VCaP (cell line): Measurements from ENCODE around the gene HSFX1.
"Not testable (repeated sequence)": the region's sequence is repeated elsewhere in the genome, so short reads cannot be mapped to it uniquely, and the experiment has no call there.

Experiments used
- H3K27ac ChIP-seq: fragments of 450-650 bp; 2 replicates; pipeline ENCODE4 v1.5.1; 2017
- TF ChIP-seq, protein P1 (sequence below): fragments of 450-650 bp; conservative IDR thresholded peaks from 2 replicates; pipeline ENCODE4 v1.5.1; 2017; ENCODE audit warnings: mild to moderate bottlenecking, moderate library complexity

HSFX1 gene

DNA sequence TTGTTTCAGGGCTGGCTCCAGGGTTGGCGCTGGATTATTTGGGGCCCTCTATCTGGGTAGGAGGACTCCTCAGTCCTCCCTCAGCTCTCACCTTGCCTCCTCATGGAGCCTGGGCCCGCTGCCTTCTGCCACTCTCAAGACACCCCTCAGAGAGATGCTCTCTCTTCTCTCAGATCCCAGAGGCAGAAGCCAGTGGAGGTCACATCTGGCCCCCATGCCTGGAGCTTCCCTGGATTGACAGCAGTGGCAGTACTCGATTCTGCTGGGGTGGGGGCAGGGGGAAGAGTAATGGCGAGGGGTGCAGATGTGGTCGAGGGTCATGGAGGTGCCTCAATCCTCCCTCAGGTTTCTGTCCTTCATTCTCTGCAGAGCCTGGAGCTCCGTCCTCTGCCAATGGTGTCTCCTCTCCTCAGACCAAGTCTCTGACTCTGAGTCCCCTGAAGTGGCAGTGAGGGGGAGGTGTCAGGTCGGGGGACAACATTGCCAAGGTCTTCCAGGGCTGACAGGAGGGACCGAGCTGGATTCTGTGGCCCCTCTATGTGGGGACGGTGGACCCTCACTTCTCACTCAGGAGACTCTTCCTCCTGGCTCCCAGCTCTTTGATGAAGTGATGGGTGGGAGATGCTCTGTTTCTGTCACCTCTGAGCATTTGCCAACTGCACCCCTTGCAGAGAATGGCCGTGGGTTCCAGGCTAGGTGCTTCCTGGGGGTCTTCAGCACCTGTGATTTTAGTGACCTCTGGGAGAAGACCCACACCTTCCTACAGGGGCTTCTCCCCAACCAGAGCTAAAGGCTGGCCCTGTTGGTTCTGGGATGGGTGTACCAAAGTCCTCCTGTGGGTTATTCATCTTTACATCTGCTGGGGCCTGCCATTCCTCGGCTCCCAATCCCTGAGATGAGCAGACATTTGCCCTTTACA lies 10.9 kb upstream of the HSFX1 start:
- TF ChIP-seq, protein P1, sequence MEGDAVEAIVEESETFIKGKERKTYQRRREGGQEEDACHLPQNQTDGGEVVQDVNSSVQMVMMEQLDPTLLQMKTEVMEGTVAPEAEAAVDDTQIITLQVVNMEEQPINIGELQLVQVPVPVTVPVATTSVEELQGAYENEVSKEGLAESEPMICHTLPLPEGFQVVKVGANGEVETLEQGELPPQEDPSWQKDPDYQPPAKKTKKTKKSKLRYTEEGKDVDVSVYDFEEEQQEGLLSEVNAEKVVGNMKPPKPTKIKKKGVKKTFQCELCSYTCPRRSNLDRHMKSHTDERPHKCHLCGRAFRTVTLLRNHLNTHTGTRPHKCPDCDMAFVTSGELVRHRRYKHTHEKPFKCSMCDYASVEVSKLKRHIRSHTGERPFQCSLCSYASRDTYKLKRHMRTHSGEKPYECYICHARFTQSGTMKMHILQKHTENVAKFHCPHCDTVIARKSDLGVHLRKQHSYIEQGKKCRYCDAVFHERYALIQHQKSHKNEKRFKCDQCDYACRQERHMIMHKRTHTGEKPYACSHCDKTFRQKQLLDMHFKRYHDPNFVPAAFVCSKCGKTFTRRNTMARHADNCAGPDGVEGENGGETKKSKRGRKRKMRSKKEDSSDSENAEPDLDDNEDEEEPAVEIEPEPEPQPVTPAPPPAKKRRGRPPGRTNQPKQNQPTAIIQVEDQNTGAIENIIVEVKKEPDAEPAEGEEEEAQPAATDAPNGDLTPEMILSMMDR: no peak
- H3K27ac ChIP-seq: no peak overlapping the region

DNA sequence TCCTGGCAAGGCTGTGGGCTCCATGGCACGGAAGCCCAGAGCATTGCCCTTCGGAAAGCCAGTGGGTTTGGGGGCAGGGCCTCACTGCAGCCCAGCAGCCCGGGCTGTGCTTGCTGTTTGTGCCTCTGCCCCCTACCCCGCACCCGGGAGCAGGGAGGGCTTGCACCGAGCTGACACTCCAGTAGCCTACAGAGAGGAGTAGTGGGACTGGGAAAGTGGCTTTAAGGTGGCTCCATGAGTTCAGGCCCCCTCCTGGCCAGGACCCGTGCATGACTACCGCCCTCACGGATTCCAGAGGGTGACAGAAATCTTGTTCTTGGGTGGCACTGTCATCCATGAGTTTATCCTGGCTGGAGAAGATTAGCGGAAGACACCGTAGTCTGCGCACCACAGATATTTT lies 3.5 kb upstream of the HSFX1 start:
- H3K27ac ChIP-seq: not testable (repeated sequence)

DNA sequence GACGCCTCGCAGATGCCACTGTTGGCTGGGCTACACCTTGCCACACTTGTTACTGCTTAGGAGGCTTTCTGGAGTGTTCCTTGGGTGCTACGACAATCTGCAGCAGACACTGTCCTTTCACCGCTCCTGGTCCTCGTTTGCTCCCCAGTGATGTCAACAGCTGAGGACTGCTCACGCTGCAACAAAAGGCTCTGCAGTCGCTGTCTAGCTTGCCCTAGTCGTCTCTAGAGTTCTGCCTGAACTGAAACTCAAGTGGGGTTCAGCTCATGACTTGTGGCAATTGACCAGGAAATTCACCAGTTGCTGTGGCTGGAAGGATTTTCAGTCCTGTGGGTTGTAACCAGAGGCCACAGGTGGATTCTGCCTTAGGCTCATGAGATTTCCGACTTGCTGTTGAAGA lies 842 bp upstream of the HSFX1 start:
- H3K27ac ChIP-seq: not testable (repeated sequence)

- H3K27ac ChIP-seq: not testable (repeated sequence)
These were observed 4.1 kb downstream of the HSFX1 start for GRCh38 chrX:149777999-149778398.

GRCh38 chrX:149781727-149782126 lies 7.9 kb downstream of the HSFX1 start, which contains the start of gene MAGEA9:
MAGEA9 (plus strand) TSS chrX:149781930; CDS start chrX:149786211, 4,281 bp downstream.
- not testable (repeated sequence) for H3K27ac ChIP-seq

DNA sequence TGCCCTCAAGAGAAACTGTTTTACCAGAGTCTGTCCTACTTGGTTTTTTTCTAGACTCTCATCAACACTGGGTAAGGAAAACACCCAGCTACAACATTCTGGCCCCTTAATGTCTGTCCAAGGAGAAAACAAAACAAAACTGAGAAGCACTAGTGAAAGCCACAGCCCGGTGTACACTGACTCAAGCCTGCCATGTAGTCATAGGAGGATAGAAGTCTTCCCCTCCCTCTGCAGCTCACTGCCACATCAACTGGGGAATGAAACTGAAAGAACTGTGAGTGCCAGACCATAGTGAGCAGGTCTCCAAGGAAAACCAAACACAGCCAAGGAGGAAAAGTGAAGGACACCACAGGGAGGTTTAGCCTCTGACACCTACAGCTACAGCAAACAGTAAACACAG lies 21.7 kb downstream of the HSFX1 start:
- not testable (repeated sequence) for H3K27ac ChIP-seq

DNA sequence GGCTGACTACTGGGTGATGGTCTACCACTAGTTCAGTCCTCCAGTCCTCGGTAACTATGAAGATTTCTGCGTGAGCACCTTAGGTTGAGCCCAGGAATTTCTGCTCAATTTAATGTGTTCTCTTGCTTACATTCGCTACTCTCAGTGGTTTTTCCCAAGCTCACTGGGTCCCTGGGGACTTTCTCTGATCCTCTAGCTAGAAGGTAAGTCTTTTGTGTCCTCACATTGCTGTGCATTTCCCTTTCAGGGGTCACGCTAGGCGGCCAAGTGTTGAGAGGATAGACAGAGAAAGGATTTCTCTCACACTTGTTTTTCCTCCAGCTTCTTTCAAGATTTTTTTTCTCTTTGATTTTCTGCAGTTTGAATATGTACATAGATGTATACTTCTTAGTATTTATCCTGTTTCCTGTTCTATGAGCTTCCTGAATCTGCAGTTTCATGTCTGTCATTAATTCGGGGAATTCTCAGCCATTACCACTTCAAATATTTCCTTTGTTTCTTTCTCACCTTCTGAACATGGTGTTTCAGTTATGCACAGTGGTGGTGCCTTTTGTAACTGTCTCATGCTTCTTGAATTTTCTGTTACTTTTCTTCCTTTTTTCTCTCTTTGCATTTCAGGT lies 25.3 kb downstream of the HSFX1 start:
- peak overlapping the region; percentile 70 for H3K27ac ChIP-seq
- TF ChIP-seq, protein P1: no peak

DNA sequence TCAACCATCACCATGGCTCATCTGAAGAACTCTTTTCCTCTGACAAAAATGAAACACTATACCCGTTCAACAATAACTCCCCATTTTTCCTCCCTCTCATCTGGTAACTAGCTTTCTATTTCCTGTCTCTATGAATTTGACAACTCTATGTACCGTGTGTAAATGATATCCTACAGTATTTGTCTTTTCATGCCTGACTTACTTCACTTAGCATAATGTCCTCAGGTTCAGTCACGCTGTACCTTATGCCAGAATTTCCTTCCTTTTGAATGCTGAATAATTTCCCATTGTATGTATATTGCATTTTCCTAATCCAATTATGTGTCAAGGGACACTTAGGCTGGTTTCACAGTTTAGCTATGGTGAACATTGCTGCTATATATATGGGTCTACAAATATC lies 26.1 kb downstream of the HSFX1 start:
- peak overlapping the region; percentile 70 for H3K27ac ChIP-seq
- TF ChIP-seq, protein P1: no peak

DNA sequence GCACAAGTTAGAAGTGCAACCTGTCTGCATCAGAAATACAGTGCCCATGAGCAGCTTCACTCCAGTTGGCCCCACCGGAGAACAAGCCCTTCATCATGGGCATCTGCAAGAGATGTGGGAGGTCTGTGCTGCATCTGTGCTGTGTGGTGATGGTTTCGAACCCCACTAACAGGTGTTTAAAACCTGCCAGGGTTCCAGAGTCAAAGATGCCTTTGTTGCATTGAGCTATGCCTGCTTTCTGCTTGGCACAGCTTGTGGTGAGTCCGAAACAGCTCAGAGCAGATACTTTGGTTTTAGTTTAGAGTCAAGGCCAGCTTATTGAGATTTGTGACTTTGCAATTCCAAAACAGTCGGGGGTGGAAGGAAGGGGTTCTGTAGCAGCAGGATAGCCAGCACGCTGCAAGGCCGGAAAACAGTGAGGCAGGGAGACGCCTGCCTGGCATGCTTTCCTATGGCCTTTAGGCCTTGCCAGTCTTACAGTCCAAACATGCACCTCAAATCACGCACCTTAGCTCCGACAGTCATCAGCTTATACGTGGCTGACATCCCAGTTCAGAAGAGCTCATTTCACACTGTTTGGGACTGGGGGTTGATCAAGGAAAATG lies 29.7 kb downstream of the HSFX1 start:
- TF ChIP-seq, protein P1: no peak
- no peak overlapping the region for H3K27ac ChIP-seq

DNA sequence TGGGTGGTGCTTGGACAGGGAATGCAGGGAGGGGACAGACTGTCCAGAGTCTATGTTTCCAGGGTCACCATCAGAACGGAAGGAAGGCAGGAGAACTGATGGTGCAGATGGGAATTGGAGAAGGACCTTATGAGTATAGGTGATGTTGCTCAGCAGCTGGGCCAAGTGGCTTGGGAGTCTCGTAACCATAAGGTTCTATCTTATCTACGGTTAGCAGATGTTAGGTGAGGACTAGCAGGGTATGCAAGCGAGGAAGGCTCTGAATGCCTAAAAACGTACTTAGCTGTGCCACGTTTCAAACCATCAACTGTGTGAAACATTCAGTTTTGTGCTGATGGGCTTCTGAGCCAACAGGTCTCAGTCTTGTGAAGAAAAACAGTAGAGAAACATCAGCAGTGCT lies 30.2 kb downstream of the HSFX1 start:
- no peak overlapping the region for H3K27ac ChIP-seq
- TF ChIP-seq, protein P1: no peak
